GM06990 (cell line): ENCODE data around the gene ZNF880.

Experiments
- DNase-seq: peaks from one replicate; pipeline ENCODE4 v3.0.0-alpha.2; 2011; ENCODE audit not compliant: insufficient read length; ENCODE audit errors: extremely low read depth
- H3K27me3 ChIP-seq: replicated peaks from 2 replicates; pipeline ENCODE4 v1.6.0; 2011; ENCODE audit warnings: low read length; ENCODE audit not compliant: control insufficient read depth, insufficient read depth
- H3K36me3 ChIP-seq: 2 replicates; pipeline ENCODE4 v1.5.1; 2011; ENCODE audit warnings: low read length; ENCODE audit not compliant: control insufficient read depth, insufficient read depth
- H3K4me3 ChIP-seq: replicated peaks from 2 replicates; pipeline ENCODE4 v1.5.1; 2011; ENCODE audit warnings: low read depth, mild to moderate bottlenecking, control low read depth, low read length
- CTCF ChIP-seq: IDR thresholded peaks from 2 replicates; pipeline ENCODE4 v1.5.1; 2011; ENCODE audit warnings: low read length, control low read depth, mild to moderate bottlenecking, inconsistent platforms; ENCODE audit not compliant: insufficient read depth, poor library complexity, severe bottlenecking

ZNF880 gene

GRCh38 chr19:52370341-52370710 is 603 bp downstream of the ZNF880 start:
- no peak for DNase-seq
- peaks cover 2% of the 10 kb centered on the region for H3K36me3 ChIP-seq
- TF ChIP-seq CTCF: no peak
- H3K27me3 ChIP-seq: no peaks in the 10 kb centered on the region
- peak overlapping the region; percentile 71 for H3K4me3 ChIP-seq

GRCh38 chr19:52391135-52391534 is 21.4 kb downstream of the ZNF880 start:
- DNase-seq: no peak
- Histone ChIP-seq H3K27me3 (no peaks in the 10 kb centered on the region), H3K4me3 (no peak overlapping the region), H3K36me3 (no peaks in the 10 kb centered on the region)
- no peak for TF ChIP-seq CTCF

- TF ChIP-seq CTCF: no peak
- Histone ChIP-seq H3K36me3 (no peaks in the 10 kb centered on the region; the same call in 1 of the 2 replicates), H3K27me3 (no peaks in the 10 kb centered on the region), H3K4me3 (peak within 1 kb of the TSS; percentile 69)
- DNase-seq: peak; percentile 74
These were observed 27.8 kb downstream of the ZNF880 start, which contains the start of gene ZNF528 for GRCh38 chr19:52397310-52398080. Gene ZNF528, plus strand, starts transcription at chr19:52397849. Its CDS starts 4,165 bp downstream, at chr19:52402014.

GRCh38 chr19:52398081-52398441 is 28.3 kb downstream of the ZNF880 start:
- no peaks in the 10 kb centered on the region for H3K27me3 ChIP-seq
- peak overlapping the region; percentile 69 for H3K4me3 ChIP-seq
- no peaks in the 10 kb centered on the region; the same call in 1 of the 2 replicates for H3K36me3 ChIP-seq
- no peak for TF ChIP-seq CTCF
- no peak for DNase-seq

- no peaks in the 10 kb centered on the region for H3K27me3 ChIP-seq
- no peak for TF ChIP-seq CTCF
- H3K36me3 ChIP-seq: no peaks in the 10 kb centered on the region; the same call in 1 of the 2 replicates
- H3K4me3 ChIP-seq: no peak overlapping the region
- DNase-seq: no peak
These were observed 40.6 kb downstream of the ZNF880 start for GRCh38 chr19:52410276-52410675.
